K562 (cell line): Measurements from ENCODE around the gene SH2D4B. TPM values are rescaled to one million over a fixed set of nuclear protein-coding genes. Genes with fewer than 3 reads are reported as not detected.

Experiments used
- ARID3A ChIP-seq: IDR thresholded peaks from 2 replicates; pipeline ENCODE4 v1.6.1; 2012; ENCODE audit warnings: low read depth, low read length, improper control_type of control experiment, borderline replicate concordance
- BRD9 ChIP-seq: fragments of 450-650 bp; IDR thresholded peaks from 2 replicates; pipeline ENCODE4 v1.6.1; 2018; ENCODE audit warnings: low read depth; ENCODE audit not compliant: partially characterized antibody
- CREM ChIP-seq: IDR thresholded peaks from 2 replicates; pipeline ENCODE4 v1.6.1; 2014; ENCODE audit warnings: antibody characterized with exemption, low read depth
- HMBOX1 ChIP-seq: sonication (generic); IDR thresholded peaks from 2 replicates; pipeline ENCODE4 v1.6.1; 2016
- UBTF ChIP-seq, 2 experiments: IDR thresholded peaks; 2 replicates each; pipeline ENCODE4 v1.6.1; 2012; ENCODE audit warnings: improper control_type of control experiment in 2 of 2, low read depth in 2 of 2, low read length in 2 of 2, borderline replicate concordance in 1 of 2
- USF1 ChIP-seq: sonication (generic); formaldehyde crosslinking; IDR thresholded peaks from 2 replicates; pipeline ENCODE4 v1.9.0; 2022; ENCODE audit warnings: mild to moderate bottlenecking, missing genetic modification reagents
- ZNF407 ChIP-seq: fragments of 450-650 bp; IDR thresholded peaks from 2 replicates; pipeline ENCODE4 v1.6.1; 2016; ENCODE audit warnings: low read depth
- ZNF507 ChIP-seq: conservative IDR thresholded peaks from 2 replicates; pipeline ENCODE4 v1.6.1; 2017; ENCODE audit warnings: missing genetic modification characterization, missing compliant biosample characterization
- ZNF583 ChIP-seq: fragments of 250-450 bp; sonication (Bioruptor Pico); IDR thresholded peaks from 2 replicates; pipeline ENCODE4 v1.4.0; 2020
- polyA plus RNA-seq, 8 experiments: library from polyadenylated mRNA; depleted of rRNA in 4 of 8; stranded (reverse) in 5 of 8; unstranded in 3 of 8; fragments of >200 nt; fragmentation: Nextera tagmentation in 2 of 8; fragmentation: Illumina TruSeq in 1 of 8; extraction: Ambion mirVana in 2 of 8; extraction: Trizol in 1 of 8; gene quantifications; 2 replicates each; pipeline versions ENCODE4 v1.2.1 to v1.2.3, GENCODE V29; 2011 to 2014; ENCODE audit warnings: inconsistent platforms in 1 of 8, missing spikeins in 1 of 8
- total RNA-seq, 7 experiments: library from RNA; depleted of rRNA in 6 of 7; stranded (reverse); fragments of >200 nt in 6 of 7; fragmentation: Illumina TruSeq in 2 of 7; extraction: Trizol in 2 of 7; gene quantifications; 2 replicates each; pipeline versions ENCODE4 v1.2.1 to v1.2.3, GENCODE V29; 2011 to 2021; ENCODE audit warnings: low replicate concordance in 1 of 7

SH2D4B gene
- total and polyA plus RNA-seq, 9 of the 15 experiments (the other 6 are each of a cell fraction or from before 2014, with no cell fraction given): 0.03 to 0.14 (median 0.04) TPM; not detected in 4

GRCh38 chr10:80497187-80498077 lies 40.3 kb upstream of the SH2D4B start (continued):
- TF ChIP-seq ARID3A (peak; percentile 51; the same call in 1 of the 2 replicates), ZNF583 (CRISPR knock-in tag) (peak; percentile 83), UBTF (IDR thresholded peaks at IDR 0.05; ENCODE audit: borderline replicate concordance in 1 of 2, low read depth in 2 of 2, low read length in 2 of 2) (peak in 1 of 2 experiments; percentile 89; a peak in 2 of 4 replicates), HMBOX1 (no peak), CREM (0 out of 2 replicates have a peak, but pooled peaks have one; percentile 45), ZNF507 (tag) (no peak), ZNF407 (no peak), USF1 (no peak), BRD9 (peak; percentile 21)
